A549 (cell line): Measurements from ENCODE around the gene FOXO1.

Experiments used
- CTCF ChIP-seq: fragments of >200 bp; sonication (Bioruptor Twin); formaldehyde crosslinking; IDR thresholded peaks from 3 replicates; pipeline ENCODE4 v1.5.1; 2016
- E2F6 ChIP-seq: IDR thresholded peaks from 2 replicates; pipeline ENCODE4 v1.6.1; 2012; ENCODE audit warnings: low read depth, borderline replicate concordance
- EP300 ChIP-seq, 2 experiments: fragments of >200 bp; sonication (Bioruptor Twin); formaldehyde crosslinking; IDR thresholded peaks; 2 replicates in 1 of 2; 3 replicates in 1 of 2; pipeline ENCODE4 v1.6.1; 2016 to 2017
- MAX ChIP-seq: IDR thresholded peaks from 2 replicates; pipeline ENCODE4 v1.6.1; 2012
- PBX3 ChIP-seq: IDR thresholded peaks from 2 replicates; pipeline ENCODE4 v1.6.1; 2012
- POLR2A ChIP-seq: IDR thresholded peaks from 2 replicates; pipeline ENCODE4 v1.6.1; 2012; ENCODE audit warnings: mild to moderate bottlenecking, low read length
- POLR2AphosphoS2 ChIP-seq: conservative IDR thresholded peaks from 2 replicates; pipeline ENCODE4 v1.6.1; 2012; ENCODE audit warnings: low read length, improper control_type of control experiment, inconsistent platforms
- USF2 ChIP-seq: fragments of 450-650 bp; IDR thresholded peaks from 2 replicates; pipeline ENCODE4 v1.6.1; 2014; ENCODE audit warnings: antibody characterized with exemption

GRCh38 chr13:40688781-40689180 lies 22.3 kb upstream of the FOXO1 start:
- TF ChIP-seq POLR2A (no peak), CTCF (no peak), POLR2AphosphoS2 (no peak), USF2 (no peak), PBX3 (no peak), E2F6 (no peak), MAX (no peak), EP300 (IDR thresholded peaks at IDR 0.05) (no peak)
